ENCODE data around the gene TJAP1. TPM values are rescaled to one million over a fixed set of nuclear protein-coding genes. Genes with fewer than 3 reads are reported as not detected.

Gene TJAP1
- total and polyA plus RNA-seq, 2 of the 8 experiments (the other 6 are each of a cell fraction or from before 2014, with no cell fraction given), result 30.7 to 40.4 TPM

DNA sequence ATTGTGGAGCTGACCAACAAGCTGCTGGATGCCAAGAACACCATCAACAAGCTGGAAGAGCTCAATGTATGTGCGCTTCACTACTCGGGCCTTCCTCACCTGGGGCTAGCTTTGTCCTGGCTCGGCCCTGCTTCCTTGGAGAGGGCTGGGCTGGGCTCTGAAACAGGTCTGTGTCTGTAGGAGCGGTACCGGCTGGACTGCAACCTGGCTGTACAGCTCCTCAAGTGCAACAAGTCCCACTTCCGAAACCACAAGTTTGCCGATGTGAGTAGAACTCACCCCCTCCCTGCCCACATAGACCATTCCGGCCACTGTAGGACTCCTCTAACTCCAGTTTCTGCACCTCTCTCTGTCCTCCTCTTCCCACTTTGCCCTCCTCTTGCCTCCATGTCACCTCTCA lies 26.1 kb downstream of the TJAP1 start:
- H3K27ac ChIP-seq (ENCODE audit: low read depth, low read length), result no peak overlapping the region
- H2BK12ac ChIP-seq (ENCODE audit: low read depth, low read length), result no peak overlapping the region
- no peak overlapping the region for H3K23ac ChIP-seq (ENCODE audit: insufficient read length)
- no peak overlapping the region for H2BK120ac ChIP-seq (replicated peaks; ENCODE audit: low read depth, low read length)
- no peak for DNase-seq (ENCODE audit: low read depth in 1 of 2, low spot score in 2 of 2)
- no peak overlapping the region for H2AK5ac ChIP-seq (ENCODE audit: low read depth, low read length)
- no peaks in the 10 kb centered on the region for H3K9me3 ChIP-seq (ENCODE audit: insufficient read depth in 2 of 2, low read depth in 1 of 2, low read length in 1 of 2)
- no peak overlapping the region for H2BK5ac ChIP-seq (ENCODE audit: low read depth, low read length)
- FAIRE-seq, result no peak
- 89% methylated on average over 8 of the region's 8 CpGs; no CpG with 5 or more reads in 1 of the 2 experiments for WGBS, 2 experiments (ENCODE audit: extremely low coverage in 1 of 2, insufficient coverage in 1 of 2, insufficient read length in 1 of 2, insufficient replicate concordance in 2 of 2, low coverage in 1 of 2, low lambda C conversion rate in 2 of 2, missing lambda C conversion rate in 1 of 2)
- no peaks in the 10 kb centered on the region for H3K79me1 ChIP-seq (ENCODE audit: low read depth, low read length)
- H4K91ac ChIP-seq (replicated peaks; ENCODE audit: insufficient read length, low read length), result no peak overlapping the region
- peaks cover 19 to 46% (median 40%) of the 10 kb centered on the region in 4 experiments; a peak in 7 of 8 replicates for H3K36me3 ChIP-seq (ENCODE audit: control insufficient read depth in 2 of 4, insufficient read depth in 4 of 4, low read length in 3 of 4)
- H3K4me2 ChIP-seq (ENCODE audit: insufficient read depth in 1 of 2, low read depth in 2 of 2, low read length in 2 of 2), result no peak overlapping the region
- H3K79me2 ChIP-seq (ENCODE audit: control insufficient read depth in 1 of 2, insufficient read depth in 2 of 2, low read length in 2 of 2), result no peaks in the 10 kb centered on the region
- no peak overlapping the region for H2BK15ac ChIP-seq (ENCODE audit: low read length)
- no peak overlapping the region for H3K4me3 ChIP-seq (ENCODE audit: extremely low read depth in 1 of 4, insufficient read depth in 2 of 4, low read depth in 3 of 4, low read length in 4 of 4)
- H3K27me3 ChIP-seq (replicated peaks in 1 of 4; ENCODE audit: control insufficient read depth in 3 of 4, extremely low read depth in 1 of 4, insufficient read depth in 3 of 4, low read length in 3 of 4), result peaks cover 0 to 8% (median 4%) of the 10 kb centered on the region in 4 experiments; a peak in 5 of 7 replicates
- peaks cover 0 to 11% of the 10 kb centered on the region in 2 experiments for H4K20me1 ChIP-seq (replicated peaks in 1 of 2; ENCODE audit: control insufficient read depth in 1 of 2, insufficient read depth in 2 of 2, low read length in 2 of 2)
- no peak overlapping the region for H3K56ac ChIP-seq (replicated peaks; ENCODE audit: insufficient read length, low read depth, low read length)
- POLR2A ChIA-PET (ENCODE audit: partially characterized antibody), result interaction anchor here (0.6 to 12.6 kb wide), 6 partner anchors 9 to 489 kb away, joined by 3 to 147 read pairs (median 5); partner anchors contain the start of genes POLR1C and YIPF3
- H4K8ac ChIP-seq (ENCODE audit: extremely low read depth, insufficient read depth, low read length), result no peak overlapping the region
- no peaks in the 10 kb centered on the region for H3K23me2 ChIP-seq (ENCODE audit: low read depth, low read length)
- no peak overlapping the region for H2BK20ac ChIP-seq (ENCODE audit: low read length)
- no peak overlapping the region for H3K14ac ChIP-seq (ENCODE audit: insufficient read length)
- H3K4me1 ChIP-seq (replicated peaks in 1 of 4; ENCODE audit: control insufficient read depth in 3 of 4, insufficient read depth in 4 of 4, low read length in 3 of 4), result no peaks in the 10 kb centered on the region; a peak in 1 of 7 replicates
- H4K5ac ChIP-seq (ENCODE audit: insufficient read length, low read depth, low read length), result no peak overlapping the region
- H3K9ac ChIP-seq (replicated peaks in 1 of 4; ENCODE audit: extremely low read depth in 1 of 4, low read depth in 3 of 4, low read length in 3 of 4), result no peak overlapping the region
- CTCF ChIA-PET (ENCODE audit: partially characterized antibody), result interaction anchor here (0.8 to 31.7 kb wide), 6 partner anchors 20 to 207 kb away, joined by 3 to 536 read pairs (median 7); partner anchors contain the start of genes DLK2 and TJAP1
- no peak overlapping the region for H3K18ac ChIP-seq (ENCODE audit: extremely low read depth, low read length)
- no peak overlapping the region for H3K4ac ChIP-seq (replicated peaks; ENCODE audit: insufficient read length, low read depth, low read length)
- no peak overlapping the region for H2AFZ ChIP-seq (ENCODE audit: low read length)
- TF ChIP-seq ASH2L (IDR thresholded peaks at IDR 0.05; ENCODE audit: low read length), result no peak
- no peak for TF ChIP-seq CTBP2 (IDR thresholded peaks at IDR 0.05; ENCODE audit: borderline replicate concordance, insufficient read depth, insufficient read length, low read length)
- no peak for TF ChIP-seq KDM4A (IDR thresholded peaks at IDR 0.05; ENCODE audit: low read depth, low read length, severe bottlenecking)
- TF ChIP-seq NANOG (IDR thresholded peaks at IDR 0.05; ENCODE audit: insufficient read depth, low read depth, low read length, poor library complexity, severe bottlenecking), result no peak
- no peak for TF ChIP-seq SAP30 (IDR thresholded peaks at IDR 0.05; ENCODE audit: insufficient read depth, insufficient replicate concordance, low read length)
- TF ChIP-seq CREB1 (IDR thresholded peaks at IDR 0.05), result no peak
- no peak for TF ChIP-seq GABPA (IDR thresholded peaks at IDR 0.05; ENCODE audit: borderline replicate concordance, insufficient read depth, low read length)
- no peak for TF ChIP-seq POU5F1 (IDR thresholded peaks at IDR 0.05; ENCODE audit: low read depth, low read length)
- no peak for TF ChIP-seq RFX5 (IDR thresholded peaks at IDR 0.05; ENCODE audit: borderline replicate concordance, low read depth, low read length)
- TF ChIP-seq RXRA (IDR thresholded peaks at IDR 0.05; ENCODE audit: insufficient read depth, low read depth, low read length), result no peak

Measured in H1 (cell line).